ENCODE measurements around the gene POU2AF2.

Gene POU2AF2, protein sequence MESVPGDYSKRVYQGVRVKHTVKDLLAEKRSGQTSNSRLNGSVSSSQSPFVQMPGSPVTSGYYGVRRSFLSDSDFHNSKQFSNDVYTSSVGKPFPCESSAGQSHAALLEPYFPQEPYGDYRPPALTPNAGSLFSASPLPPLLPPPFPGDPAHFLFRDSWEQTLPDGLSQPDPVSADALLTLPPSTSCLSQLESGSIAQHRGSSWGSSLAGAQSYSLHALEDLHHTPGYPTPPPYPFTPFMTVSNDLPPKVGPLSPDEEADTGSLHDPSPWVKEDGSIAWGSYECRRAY

GRCh38 chr11:111245425-111245824 lies at the start of gene POU2AF2:
POU2AF2 (plus strand) TSS chr11:111245725; CDS start chr11:111245854, 129 bp downstream.
- no peak within 1 kb of the TSS for H3K27ac ChIP-seq
- TF ChIP-seq, protein P1, sequence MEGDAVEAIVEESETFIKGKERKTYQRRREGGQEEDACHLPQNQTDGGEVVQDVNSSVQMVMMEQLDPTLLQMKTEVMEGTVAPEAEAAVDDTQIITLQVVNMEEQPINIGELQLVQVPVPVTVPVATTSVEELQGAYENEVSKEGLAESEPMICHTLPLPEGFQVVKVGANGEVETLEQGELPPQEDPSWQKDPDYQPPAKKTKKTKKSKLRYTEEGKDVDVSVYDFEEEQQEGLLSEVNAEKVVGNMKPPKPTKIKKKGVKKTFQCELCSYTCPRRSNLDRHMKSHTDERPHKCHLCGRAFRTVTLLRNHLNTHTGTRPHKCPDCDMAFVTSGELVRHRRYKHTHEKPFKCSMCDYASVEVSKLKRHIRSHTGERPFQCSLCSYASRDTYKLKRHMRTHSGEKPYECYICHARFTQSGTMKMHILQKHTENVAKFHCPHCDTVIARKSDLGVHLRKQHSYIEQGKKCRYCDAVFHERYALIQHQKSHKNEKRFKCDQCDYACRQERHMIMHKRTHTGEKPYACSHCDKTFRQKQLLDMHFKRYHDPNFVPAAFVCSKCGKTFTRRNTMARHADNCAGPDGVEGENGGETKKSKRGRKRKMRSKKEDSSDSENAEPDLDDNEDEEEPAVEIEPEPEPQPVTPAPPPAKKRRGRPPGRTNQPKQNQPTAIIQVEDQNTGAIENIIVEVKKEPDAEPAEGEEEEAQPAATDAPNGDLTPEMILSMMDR (conservative IDR thresholded peaks at IDR 0.05), result no peak

GRCh38 chr11:111200010-111200534 lies 45.5 kb upstream of the POU2AF2 start:
- no peak overlapping the region for H3K27ac ChIP-seq
- TF ChIP-seq, protein P1 (conservative IDR thresholded peaks at IDR 0.05), result no peak

DNA sequence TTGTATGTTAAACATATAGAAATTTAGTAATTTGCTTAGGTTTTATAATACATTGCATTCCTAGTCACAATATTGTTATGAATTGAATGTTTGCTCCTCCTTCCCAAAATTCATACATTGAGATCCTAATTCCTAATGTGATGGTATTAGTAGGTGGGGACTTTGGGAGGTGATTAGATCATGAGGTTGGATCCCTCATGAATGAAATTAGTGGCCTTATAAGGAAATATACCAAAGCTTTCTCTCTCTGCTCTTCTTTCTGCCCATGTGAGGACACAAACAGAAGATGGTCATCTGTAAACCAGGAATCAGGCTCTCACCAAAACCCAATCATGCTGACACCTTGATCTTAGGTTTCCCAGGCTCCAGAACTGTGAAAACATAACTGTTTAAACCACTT lies 41.3 kb upstream of the POU2AF2 start:
- no peak overlapping the region for H3K27ac ChIP-seq
- TF ChIP-seq, protein P1 (conservative IDR thresholded peaks at IDR 0.05), result no peak

GRCh38 chr11:111205632-111206385 lies 39.7 kb upstream of the POU2AF2 start:
- no peak overlapping the region for H3K27ac ChIP-seq
- TF ChIP-seq, protein P1 (conservative IDR thresholded peaks at IDR 0.05), result no peak

DNA sequence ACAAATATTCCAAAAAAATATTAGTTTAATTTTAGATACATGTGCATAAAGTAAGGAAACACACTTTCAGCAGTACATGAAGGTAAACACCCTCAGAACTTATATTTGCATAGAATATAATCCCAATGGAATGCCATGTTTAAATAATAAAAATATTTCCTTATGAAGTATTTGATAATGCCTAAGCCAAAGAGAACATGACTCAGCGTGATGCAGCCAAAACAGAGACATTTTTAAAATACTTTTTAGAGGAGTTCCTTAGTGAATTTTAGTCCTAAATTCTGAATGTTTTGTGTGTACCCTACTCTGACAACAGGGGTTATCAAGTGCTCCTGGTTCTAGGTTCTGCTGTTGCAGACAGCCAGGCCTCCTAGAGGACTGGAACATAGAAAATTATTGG lies 39.1 kb upstream of the POU2AF2 start:
- TF ChIP-seq, protein P1 (conservative IDR thresholded peaks at IDR 0.05), result no peak
- no peak overlapping the region for H3K27ac ChIP-seq

- no peak overlapping the region for H3K27ac ChIP-seq
- TF ChIP-seq, protein P1 (conservative IDR thresholded peaks at IDR 0.05), result no peak
Observed at GRCh38 chr11:111207213-111207612, 38.3 kb upstream of the POU2AF2 start.

DNA sequence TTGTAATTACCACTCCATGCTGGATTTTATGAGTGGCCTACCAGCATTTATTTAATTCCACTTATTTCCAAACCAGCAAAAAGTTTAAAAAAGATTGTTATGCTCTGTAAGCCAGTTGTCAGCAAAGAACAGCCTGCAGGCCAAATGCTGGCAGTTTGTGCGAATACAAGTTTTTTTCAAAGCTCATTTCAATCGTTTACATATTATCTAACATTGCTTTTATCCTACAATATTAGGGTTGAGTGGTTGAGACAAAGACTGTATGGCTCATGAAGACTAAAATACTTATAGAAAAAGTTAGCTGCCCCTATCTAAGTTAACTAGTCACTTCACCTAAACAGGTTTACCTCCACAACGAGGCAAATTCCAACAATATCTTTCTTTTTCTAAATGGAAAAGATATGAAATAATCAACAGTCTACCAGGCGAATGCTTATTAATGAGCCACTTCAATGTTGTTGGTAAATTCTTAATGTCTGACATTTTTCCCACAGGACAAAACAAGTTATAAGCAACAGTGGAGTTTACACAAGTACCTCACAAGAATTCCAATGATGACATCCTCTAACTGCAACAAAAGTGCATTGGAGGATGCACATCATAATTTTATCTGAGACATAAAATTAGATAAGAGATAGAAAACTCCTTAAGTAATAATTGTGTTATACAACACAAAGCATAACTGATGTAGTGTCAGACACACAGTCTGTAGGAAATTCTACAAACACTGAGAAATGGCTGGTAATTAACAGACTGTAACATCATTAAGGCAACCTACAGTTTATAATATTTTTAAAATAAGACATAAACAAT lies 35.8 kb upstream of the POU2AF2 start:
- TF ChIP-seq, protein P1 (conservative IDR thresholded peaks at IDR 0.05), result no peak
- no peak overlapping the region for H3K27ac ChIP-seq
